ENCODE data around the gene DDX5. TPM values are rescaled to one million over a fixed set of nuclear protein-coding genes. Genes with fewer than 3 reads are reported as not detected.

DDX5 gene
- total and polyA plus RNA-seq, 2 of the 13 experiments (the other 11 are each of a cell fraction or from before 2014, with no cell fraction given) = 503 to 684 TPM

DNA sequence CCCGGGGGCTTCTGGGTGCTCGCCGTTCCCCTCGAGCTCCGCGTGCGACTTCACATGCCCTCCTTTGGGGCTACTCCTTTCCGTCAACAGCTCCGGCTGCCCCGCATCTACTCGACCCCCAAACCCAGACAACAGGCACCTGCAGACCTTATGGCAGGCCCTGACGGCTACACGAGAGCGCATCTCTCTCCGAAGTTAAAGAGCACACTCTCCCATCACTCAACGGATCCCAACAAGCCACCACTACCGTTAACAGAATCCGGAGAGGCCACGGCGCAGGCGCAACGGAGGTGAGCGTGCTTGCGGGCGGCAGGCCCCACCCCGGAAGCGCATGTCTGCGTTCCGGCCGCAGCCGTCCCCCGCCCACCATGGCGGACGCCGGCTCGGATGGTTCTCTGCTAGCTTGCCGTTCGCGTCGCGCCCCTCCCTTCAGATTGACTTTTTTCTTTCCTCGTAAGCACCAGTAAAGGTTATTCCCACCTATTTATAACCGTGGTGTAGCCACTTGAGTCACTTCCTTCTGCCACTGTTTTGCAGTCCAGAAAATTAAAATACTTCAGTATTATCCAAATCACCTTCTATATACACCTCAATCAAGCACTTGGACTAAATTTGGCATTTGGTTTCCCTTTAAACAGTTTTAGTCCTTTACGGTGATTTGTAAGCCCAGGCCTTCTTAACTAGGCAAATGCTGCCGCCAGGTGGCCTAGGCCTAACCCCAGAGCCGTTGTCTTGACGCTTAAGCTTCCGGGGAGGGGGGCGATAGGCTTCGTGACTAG is 9.1 kb downstream of the DDX5 start, which contains the start of gene POLG2 (continued):
- peak; percentile 87 for TF ChIP-seq ZFX (CRISPR knock-in tag; IDR thresholded peaks at IDR 0.05; ENCODE audit: low read depth)
- TF ChIP-seq TSC22D2 (CRISPR knock-in tag; IDR thresholded peaks at IDR 0.05; ENCODE audit: borderline replicate concordance) = no peak
- no peak for TF ChIP-seq DNMT1 (CRISPR knock-in tag; IDR thresholded peaks at IDR 0.05)
- no peak for TF ChIP-seq ATAD3A (CRISPR knock-in tag; IDR thresholded peaks at IDR 0.05)
- TF ChIP-seq ZNF878 (CRISPR knock-in tag; IDR thresholded peaks at IDR 0.05) = peak; percentile 97
- no peak for TF ChIP-seq RCOR2 (CRISPR knock-in tag; IDR thresholded peaks at IDR 0.05)
- peak; percentile 48 for TF ChIP-seq SATB2 (CRISPR knock-in tag; IDR thresholded peaks at IDR 0.05)
- TF ChIP-seq SETDB1 (CRISPR knock-in tag; IDR thresholded peaks at IDR 0.05; ENCODE audit: borderline replicate concordance) = no peak
- TF ChIP-seq, protein P1, sequence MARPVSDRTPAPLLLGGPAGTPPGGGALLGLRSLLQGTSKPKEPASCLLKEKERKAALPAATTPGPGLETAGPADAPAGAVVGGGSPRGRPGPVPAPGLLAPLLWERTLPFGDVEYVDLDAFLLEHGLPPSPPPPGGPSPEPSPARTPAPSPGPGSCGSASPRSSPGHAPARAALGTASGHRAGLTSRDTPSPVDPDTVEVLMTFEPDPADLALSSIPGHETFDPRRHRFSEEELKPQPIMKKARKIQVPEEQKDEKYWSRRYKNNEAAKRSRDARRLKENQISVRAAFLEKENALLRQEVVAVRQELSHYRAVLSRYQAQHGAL (CRISPR knock-in tag; IDR thresholded peaks at IDR 0.05; ENCODE audit: not compliant biosample characterization) = peak; percentile 47
- TF ChIP-seq STAG1 (CRISPR knock-in tag; IDR thresholded peaks at IDR 0.05) = peak; percentile 43
- peak; percentile 28; the same call in 1 of the 2 replicates for TF ChIP-seq GLI4 (CRISPR knock-in tag; IDR thresholded peaks at IDR 0.05; ENCODE audit: borderline replicate concordance)
- TF ChIP-seq ISL2 (CRISPR knock-in tag; IDR thresholded peaks at IDR 0.05) = peak; percentile 70; the same call in 1 of the 2 replicates
- TF ChIP-seq TOE1 (CRISPR knock-in tag; IDR thresholded peaks at IDR 0.05) = no peak
- TF ChIP-seq ZSCAN29 (CRISPR knock-in tag; conservative IDR thresholded peaks at IDR 0.05) = peak; percentile 89
- TF ChIP-seq WIZ (CRISPR knock-in tag; IDR thresholded peaks at IDR 0.05) = no peak; the same call in 1 of the 2 replicates
- peak; percentile 76 for TF ChIP-seq HDAC2 (CRISPR knock-in tag; IDR thresholded peaks at IDR 0.05)
- peak; percentile 36; the same call in 1 of the 2 replicates for TF ChIP-seq MTA1 (CRISPR knock-in tag; IDR thresholded peaks at IDR 0.05; ENCODE audit: borderline replicate concordance)
- TF ChIP-seq, protein P2, sequence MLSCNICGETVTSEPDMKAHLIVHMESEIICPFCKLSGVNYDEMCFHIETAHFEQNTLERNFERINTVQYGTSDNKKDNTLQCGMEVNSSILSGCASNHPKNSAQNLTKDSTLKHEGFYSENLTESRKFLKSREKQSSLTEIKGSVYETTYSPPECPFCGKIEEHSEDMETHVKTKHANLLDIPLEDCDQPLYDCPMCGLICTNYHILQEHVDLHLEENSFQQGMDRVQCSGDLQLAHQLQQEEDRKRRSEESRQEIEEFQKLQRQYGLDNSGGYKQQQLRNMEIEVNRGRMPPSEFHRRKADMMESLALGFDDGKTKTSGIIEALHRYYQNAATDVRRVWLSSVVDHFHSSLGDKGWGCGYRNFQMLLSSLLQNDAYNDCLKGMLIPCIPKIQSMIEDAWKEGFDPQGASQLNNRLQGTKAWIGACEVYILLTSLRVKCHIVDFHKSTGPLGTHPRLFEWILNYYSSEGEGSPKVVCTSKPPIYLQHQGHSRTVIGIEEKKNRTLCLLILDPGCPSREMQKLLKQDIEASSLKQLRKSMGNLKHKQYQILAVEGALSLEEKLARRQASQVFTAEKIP (CRISPR knock-in tag; IDR thresholded peaks at IDR 0.05; ENCODE audit: borderline replicate concordance) = no peak
- TF ChIP-seq TP53 (CRISPR knock-in tag; conservative IDR thresholded peaks at IDR 0.05) = no peak
- no peak for TF ChIP-seq KDM6A (CRISPR knock-in tag; IDR thresholded peaks at IDR 0.05; ENCODE audit: low read depth)
- peak; percentile 77 for TF ChIP-seq NKX3-1 (CRISPR knock-in tag; IDR thresholded peaks at IDR 0.05)
- no peak for TF ChIP-seq HOXA7 (CRISPR knock-in tag; IDR thresholded peaks at IDR 0.05)
- no peak for TF ChIP-seq EHMT2 (IDR thresholded peaks at IDR 0.05; ENCODE audit: borderline replicate concordance, low read depth, low read length)
- peak; percentile 61; the same call in 1 of the 2 replicates for TF ChIP-seq ZSCAN9 (CRISPR knock-in tag; IDR thresholded peaks at IDR 0.05; ENCODE audit: borderline replicate concordance)
- no peak for TF ChIP-seq DNMT3B (CRISPR knock-in tag; conservative IDR thresholded peaks at IDR 0.05)
- TF ChIP-seq ZNF563 (CRISPR knock-in tag; IDR thresholded peaks at IDR 0.05) = peak; percentile 84
- TF ChIP-seq STAT5B (CRISPR knock-in tag; IDR thresholded peaks at IDR 0.05) = peak; percentile 72; the same call in 1 of the 2 replicates
- TF ChIP-seq PTBP1 (IDR thresholded peaks at IDR 0.05; ENCODE audit: low read depth, low read length, poor library complexity, severe bottlenecking) = no peak
- TF ChIP-seq RBAK (CRISPR knock-in tag; IDR thresholded peaks at IDR 0.05) = no peak
- peak; percentile 100 for TF ChIP-seq AGO2 (optimal IDR thresholded peaks at IDR 0.05; ENCODE audit: low read depth, low read length)

Measured in HepG2 (cell line).